GM12878 (cell line): ENCODE measurements around the gene TMEM208. TPM values are rescaled to one million over a fixed set of nuclear protein-coding genes. Genes with fewer than 3 reads are reported as not detected.
A peak's percentile ranks its signal among the peaks of the same experiment; 100 is the strongest.

ENCODE experiments used
- ATAC-seq: fragments of 200-7000 bp; cut with Tn5 transposase; 3 replicates; pipeline ENCODE4 v1.9.1; 2020; ENCODE audit warnings: mild to moderate bottlenecking, moderate library complexity
- BruUV-seq: library from RNA; stranded (reverse); fragments of 400-500 nt; replicated peaks from 2 replicates; lab custom pipeline; 2021; lab: Mats Ljungman, UMichigan
- CTCF ChIA-PET: fragments of 300-600 bp; sonication (Branson Sonifier 250); formaldehyde crosslinking; extraction: SDS; loops from one replicate; lab custom pipeline; 2021; ENCODE audit warnings: inconsistent platforms; lab: Yijun Ruan, JAX
- POLR2A ChIA-PET: fragments of 350-600 bp; formaldehyde crosslinking; extraction: SDS; loops from one replicate; lab custom pipeline; 2021; ENCODE audit warnings: inconsistent platforms; lab: Charles Lee
- RAD21 ChIA-PET: fragments of 300-600 bp; sonication (Branson Sonifier 250); formaldehyde crosslinking; loops from one replicate; lab custom pipeline; 2023; ENCODE audit warnings: antibody characterized with exemption; ENCODE audit not compliant: unreplicated experiment; lab: Charles Lee
- SMC1A ChIA-PET: fragments of 300-600 bp; sonication (Branson Sonifier 250); formaldehyde crosslinking; loops from one replicate; lab custom pipeline; 2023; ENCODE audit not compliant: unreplicated experiment, uncharacterized antibody; lab: Charles Lee
- DNase-seq: peaks from one replicate; pipeline ENCODE4 v3.0.0-alpha.2; 2011; ENCODE audit warnings: low read depth, low spot score
- FAIRE-seq: peaks from 3 replicates; lab custom pipeline; 2011; peaks lifted over from hg19 to GRCh38; lab: Jason Lieb, UNC
- H2AFZ ChIP-seq: 2 replicates; pipeline ENCODE4 v1.6.0; 2011; ENCODE audit warnings: low read depth, low read length, control low read depth; ENCODE audit not compliant: control insufficient read depth
- H3K27ac ChIP-seq: 2 replicates; pipeline ENCODE4 v1.5.1; 2011; ENCODE audit warnings: control low read depth; ENCODE audit not compliant: control insufficient read depth, insufficient read depth
- H3K27me3 ChIP-seq, 2 experiments: replicated peaks in 1 of 2; 2 replicates each; pipeline versions ENCODE4 v1.6.0 to v1.6.1; 2011; ENCODE audit warnings: low read length in 1 of 2; ENCODE audit not compliant: control insufficient read depth in 2 of 2, insufficient read depth in 2 of 2
- H3K36me3 ChIP-seq, 2 experiments: 2 replicates each; pipeline ENCODE4 v1.5.1; 2011; ENCODE audit warnings: low read length in 1 of 2; ENCODE audit not compliant: control insufficient read depth in 2 of 2, insufficient read depth in 2 of 2
- H3K4me1 ChIP-seq: 2 replicates; pipeline ENCODE4 v1.6.1; 2011; ENCODE audit warnings: mild to moderate bottlenecking, low read length, moderate library complexity, mixed read lengths; ENCODE audit not compliant: control insufficient read depth, insufficient read depth
- H3K4me2 ChIP-seq: 2 replicates; pipeline ENCODE4 v1.6.0; 2011; ENCODE audit warnings: control low read depth; ENCODE audit not compliant: control insufficient read depth, insufficient read depth
- H3K4me3 ChIP-seq: fragments of 200-600 bp; sonication (generic); 2 replicates; pipeline ENCODE4 v1.5.1; 2016
- H3K79me2 ChIP-seq: 2 replicates; pipeline ENCODE4 v1.6.0; 2011; ENCODE audit warnings: low read length; ENCODE audit not compliant: control insufficient read depth, insufficient read depth
- H3K9ac ChIP-seq: 2 replicates; pipeline ENCODE4 v1.8.0; 2011; ENCODE audit warnings: low read length, control low read depth, mixed read lengths; ENCODE audit not compliant: control insufficient read depth, insufficient read depth
- H3K9me3 ChIP-seq: replicated peaks from 3 replicates; pipeline ENCODE4 v1.5.1; 2011; ENCODE audit warnings: mild to moderate bottlenecking, low read length; ENCODE audit not compliant: control insufficient read depth, insufficient read depth
- H4K20me1 ChIP-seq: 2 replicates; pipeline ENCODE4 v1.6.0; 2011; ENCODE audit not compliant: control insufficient read depth, insufficient read depth
- ATF7 ChIP-seq: fragments of 450-650 bp; IDR thresholded peaks from 2 replicates; pipeline ENCODE4 v1.6.1; 2016; ENCODE audit warnings: low read depth, mild to moderate bottlenecking
- PRDM15 ChIP-seq: fragments of 450-650 bp; formaldehyde crosslinking; IDR thresholded peaks from 2 replicates; pipeline ENCODE4 v1.4.0; 2020; ENCODE audit warnings: mild to moderate bottlenecking, moderate library complexity
- WGBS: methylation state at CpG from one replicate; pipeline ENCODE4 v1.1.6; 2016; ENCODE audit warnings: low lambda C conversion rate; ENCODE audit not compliant: insufficient replicate concordance, insufficient coverage; ENCODE audit errors: missing lambda C conversion rate; 5-methylcytosine and 5-hydroxymethylcytosine counted together
- in situ Hi-C: fragments of 300-500 bp; cut with MboI; formaldehyde crosslinking; loops from 9 replicates; pipeline ENCODE4 v1.14.3; 2018; ENCODE audit warnings: mixed read lengths
- intact Hi-C: fragments of 100-400 bp; cut with micrococcal nuclease; formaldehyde crosslinking; loops from one replicate; pipeline ENCODE4 v1.14.2; 2022; ENCODE audit not compliant: unreplicated experiment
- polyA plus RNA-seq, 11 experiments: library from polyadenylated mRNA; depleted of rRNA in 4 of 11; unstranded in 6 of 11; stranded (reverse) in 5 of 11; fragments of >200 nt; fragmentation: Nextera tagmentation in 4 of 11; fragmentation: Illumina TruSeq in 1 of 11; extraction: Ambion mirVana in 4 of 11; extraction: Trizol in 1 of 11; gene quantifications; 1 replicate in 1 of 11; 2 replicates in 10 of 11; pipeline versions ENCODE4 v1.2.1 to v1.2.3, GENCODE V29; 2011 to 2016; ENCODE audit warnings: inconsistent platforms in 2 of 11, missing spikeins in 2 of 11, low read depth in 1 of 11
- total RNA-seq, 4 experiments: library from RNA; depleted of rRNA in 3 of 4; stranded (reverse); fragments of >200 nt in 3 of 4; fragmentation: Illumina TruSeq in 1 of 4; extraction: Trizol in 1 of 4; gene quantifications; 2 replicates each; pipeline versions ENCODE4 v1.2.1 to v1.2.3, GENCODE V29; 2013 to 2021

Gene TMEM208
- total and polyA plus RNA-seq, 10 of the 15 experiments (the other 5 are each of a cell fraction or from before 2014, with no cell fraction given) = 34.1 to 244 (median 54.1) TPM

GRCh38 chr16:67227567-67227921 is 614 bp downstream of the TMEM208 start:
- no peaks in the 10 kb centered on the region for H3K9me3 ChIP-seq
- ChIA-PET RAD21 (interaction anchor here (0.6 to 3.1 kb wide), 7 partner anchors 16 to 589 kb away, joined by 3 to 35 read pairs (median 6); partner anchors contain the start of genes FHOD1 and PLEKHG4), CTCF (interaction anchor here (0.6 to 2.5 kb wide), 9 partner anchors 11 to 72 kb away, joined by 3 to 25 read pairs (median 6); partner anchors contain the start of genes E2F4, ELMO3, FBXL8 and FHOD1), SMC1A (interaction anchor here (1.4 to 2.6 kb wide), 6 partner anchors 8 to 68 kb away, joined by 3 to 21 read pairs (median 6); partner anchors contain the start of genes FBXL8, FHOD1, SLC9A5 and TRADD), POLR2A (interaction anchor here (1.0 to 7.7 kb wide), 6 partner anchors 9 to 91 kb away, joined by 3 to 100 read pairs (median 4); partner anchors contain the start of genes E2F4, EXOC3L1, FHOD1 and SLC9A5)
- peak overlapping the region; percentile 80 for H3K9ac ChIP-seq
- no TSS peak for BruUV-seq
- no peak overlapping the region for H2AFZ ChIP-seq
- in situ Hi-C loops (no loop called here), intact Hi-C loops (loop anchor here (1.0 kb wide), 1 partner anchor 20 kb away; the partner anchor contains the start of gene FHOD1)
- H3K27ac ChIP-seq = peak overlapping the region; percentile 74
- H3K27me3 ChIP-seq = no peaks in the 10 kb centered on the region
- H4K20me1 ChIP-seq = no peaks in the 10 kb centered on the region
- peaks cover 14 to 25% of the 10 kb centered on the region in 2 experiments; a peak in 3 of 4 replicates for H3K36me3 ChIP-seq
- WGBS = 12% methylated on average over 12 of the region's 12 CpGs
- H3K79me2 ChIP-seq = peaks cover 18% of the 10 kb centered on the region
- peaks cover 12% of the 10 kb centered on the region for H3K4me1 ChIP-seq
- peak overlapping the region; percentile 86; the same call in 1 of the 2 replicates for H3K4me2 ChIP-seq
- peak overlapping the region; percentile 87 for H3K4me3 ChIP-seq
- TF ChIP-seq ATF7 = no peak
- no peak for TF ChIP-seq PRDM15
- FAIRE-seq = no peak
- no peak for ATAC-seq
- no peak for DNase-seq
